NCI-H82 (cell line): ENCODE results near the gene OR52W1.
A peak's percentile ranks its signal among the peaks of the same experiment; 100 is the strongest.
"Not testable (repeated sequence)": the region's sequence is repeated elsewhere in the genome, so short reads cannot be mapped to it uniquely, and the experiment has no call there.

ENCODE experiments used
- DNase-seq: peaks from one replicate; lab custom pipeline; 2025; lab: John Stamatoyannopoulos, UW

Gene OR52W1

GRCh38 chr11:6217722-6218121 lies 18.7 kb downstream of the OR52W1 start:
- DNase-seq: no peak

- DNase-seq: no peak
Observed at GRCh38 chr11:6219359-6219758, 20.3 kb downstream of the OR52W1 start.

- no peak for DNase-seq
Observed at GRCh38 chr11:6223854-6224253, 24.8 kb downstream of the OR52W1 start.

GRCh38 chr11:6224421-6224820 lies 25.4 kb downstream of the OR52W1 start:
- DNase-seq: no peak

GRCh38 chr11:6225024-6225423 lies 26.0 kb downstream of the OR52W1 start:
- no peak for DNase-seq

- no peak for DNase-seq
Observed at GRCh38 chr11:6225896-6226295, 26.9 kb downstream of the OR52W1 start.

- no peak for DNase-seq
Observed at GRCh38 chr11:6228520-6228919, 29.5 kb downstream of the OR52W1 start.

- no peak for DNase-seq
Observed at GRCh38 chr11:6229911-6230310, 30.9 kb downstream of the OR52W1 start.

- DNase-seq: no peak
Observed at GRCh38 chr11:6232899-6233298, 33.9 kb downstream of the OR52W1 start.

- DNase-seq: no peak
Observed at GRCh38 chr11:6233984-6234386, 35.0 kb downstream of the OR52W1 start.

- peak; percentile 100 for DNase-seq
Observed at GRCh38 chr11:6234387-6235107, 35.5 kb downstream of the OR52W1 start, which contains the start of gene FHIP1B. FHIP1B (minus strand) TSS chr11:6234636; CDS start chr11:6224516, 10,120 bp downstream.

- no peak for DNase-seq
Observed at GRCh38 chr11:6237266-6237665, 38.2 kb downstream of the OR52W1 start.

- no peak for DNase-seq
Observed at GRCh38 chr11:6237761-6238302, 38.8 kb downstream of the OR52W1 start.

- no peak for DNase-seq
Observed at GRCh38 chr11:6238902-6239301, 39.9 kb downstream of the OR52W1 start, which contains the start of gene CNGA4. CNGA4 (plus strand) TSS chr11:6239089; CDS start chr11:6239207, 118 bp downstream.

GRCh38 chr11:6240139-6240538 lies 41.1 kb downstream of the OR52W1 start:
- no peak for DNase-seq

GRCh38 chr11:6240781-6241180 lies 41.8 kb downstream of the OR52W1 start:
- no peak for DNase-seq

GRCh38 chr11:6241316-6241715 lies 42.3 kb downstream of the OR52W1 start:
- no peak for DNase-seq

GRCh38 chr11:6245536-6245935 lies 46.5 kb downstream of the OR52W1 start:
- no peak for DNase-seq

- no peak for DNase-seq
Observed at GRCh38 chr11:6248248-6248647, 49.2 kb downstream of the OR52W1 start.

- not testable (repeated sequence) for DNase-seq
Observed at GRCh38 chr11:6248897-6249296, 49.9 kb downstream of the OR52W1 start.
